Adrenal gland (tissue), 5 donors: ENCODE measurements around the gene DPP10.

Experiments used
- POLR2A ChIP-seq, 2 donors: fragments of 450-650 bp; IDR thresholded peaks; one replicate each; pipeline ENCODE4 v1.6.1; 2017; ENCODE audit warnings: antibody characterized with exemption in 2 of 2, mild to moderate bottlenecking in 2 of 2, moderate library complexity in 1 of 2
- TF ChIP-seq, protein P1 (sequence below), 6 experiments: fragments of 450-650 bp in 4 of 6; fragments of 200-600 bp in 2 of 6; sonication (generic) in 1 of 6; IDR thresholded peaks; 1 replicate in 5 of 6; 2 replicates in 1 of 6; pipeline versions ENCODE4 v1.5.1 to v1.8.0; 2016 to 2021; ENCODE audit warnings: antibody characterized with exemption in 6 of 6, mild to moderate bottlenecking in 2 of 6, moderate library complexity in 1 of 6
- donor health status: DM: no; HTN: no; CAD: no.

DNA sequence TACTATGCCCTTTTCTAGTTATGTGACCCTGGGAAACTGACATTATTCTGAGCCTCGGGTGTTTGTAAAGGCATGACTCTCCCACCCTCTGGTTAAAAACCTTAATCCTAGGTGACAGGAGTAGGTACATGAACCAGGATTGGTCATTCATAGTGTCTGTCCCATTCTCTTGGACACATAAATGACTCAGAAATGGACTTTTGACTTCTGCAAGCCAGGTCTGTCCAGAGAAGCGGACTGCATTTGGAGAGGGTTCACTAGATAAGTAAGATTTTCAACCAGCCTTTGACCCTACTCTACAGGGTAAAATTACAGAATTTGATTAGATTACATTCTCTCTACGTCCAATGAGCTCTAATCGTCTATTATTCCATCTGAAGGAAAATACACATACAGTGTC, 285.9 kb downstream of the DPP10 start:
- TF ChIP-seq, protein P1, sequence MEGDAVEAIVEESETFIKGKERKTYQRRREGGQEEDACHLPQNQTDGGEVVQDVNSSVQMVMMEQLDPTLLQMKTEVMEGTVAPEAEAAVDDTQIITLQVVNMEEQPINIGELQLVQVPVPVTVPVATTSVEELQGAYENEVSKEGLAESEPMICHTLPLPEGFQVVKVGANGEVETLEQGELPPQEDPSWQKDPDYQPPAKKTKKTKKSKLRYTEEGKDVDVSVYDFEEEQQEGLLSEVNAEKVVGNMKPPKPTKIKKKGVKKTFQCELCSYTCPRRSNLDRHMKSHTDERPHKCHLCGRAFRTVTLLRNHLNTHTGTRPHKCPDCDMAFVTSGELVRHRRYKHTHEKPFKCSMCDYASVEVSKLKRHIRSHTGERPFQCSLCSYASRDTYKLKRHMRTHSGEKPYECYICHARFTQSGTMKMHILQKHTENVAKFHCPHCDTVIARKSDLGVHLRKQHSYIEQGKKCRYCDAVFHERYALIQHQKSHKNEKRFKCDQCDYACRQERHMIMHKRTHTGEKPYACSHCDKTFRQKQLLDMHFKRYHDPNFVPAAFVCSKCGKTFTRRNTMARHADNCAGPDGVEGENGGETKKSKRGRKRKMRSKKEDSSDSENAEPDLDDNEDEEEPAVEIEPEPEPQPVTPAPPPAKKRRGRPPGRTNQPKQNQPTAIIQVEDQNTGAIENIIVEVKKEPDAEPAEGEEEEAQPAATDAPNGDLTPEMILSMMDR (IDR thresholded peaks at IDR 0.05) = no peak
- no peak for TF ChIP-seq POLR2A (IDR thresholded peaks at IDR 0.05)
